Mesenchymal stem cell (in vitro differentiated cells and primary cell): ENCODE results near the gene TBX1.
"Not testable (repeated sequence)": the region's sequence is repeated elsewhere in the genome, so short reads cannot be mapped to it uniquely, and the experiment has no call there.

Source experiments
- DNase-seq: peaks from one replicate; pipeline ENCODE4 v3.0.0-alpha.2; 2013
- H2AFZ ChIP-seq: one replicate; pipeline ENCODE4 v1.6.1; 2013; ENCODE audit warnings: low read depth, mild to moderate bottlenecking, control low read depth, inconsistent platforms, low read length, moderate library complexity
- H2AK5ac ChIP-seq: 2 replicates; pipeline ENCODE4 v1.6.1; 2013; ENCODE audit warnings: low read length, moderate library complexity, mild to moderate bottlenecking, inconsistent platforms; ENCODE audit not compliant: severe bottlenecking
- H2BK120ac ChIP-seq: one replicate; pipeline ENCODE4 v1.6.1; 2013; ENCODE audit warnings: low read depth, mild to moderate bottlenecking, inconsistent platforms, low read length, moderate library complexity
- H2BK12ac ChIP-seq, 2 experiments: one replicate each; pipeline ENCODE4 v1.6.1; 2013; ENCODE audit warnings: inconsistent platforms in 2 of 2, low read length in 2 of 2, mild to moderate bottlenecking in 2 of 2, moderate library complexity in 2 of 2, control low read depth in 1 of 2
- H2BK15ac ChIP-seq: one replicate; pipeline ENCODE4 v1.6.1; 2013; ENCODE audit warnings: mild to moderate bottlenecking, low read depth, inconsistent platforms; ENCODE audit not compliant: poor library complexity, severe bottlenecking
- H2BK5ac ChIP-seq: 2 replicates; pipeline ENCODE4 v1.6.1; 2013; ENCODE audit warnings: low read depth, mild to moderate bottlenecking, low read length, control low read depth, inconsistent platforms; ENCODE audit not compliant: poor library complexity, severe bottlenecking
- H3K14ac ChIP-seq, 2 experiments: one replicate each; pipeline ENCODE4 v1.6.1; 2013; ENCODE audit warnings: inconsistent platforms in 2 of 2, low read length in 2 of 2, control low read depth in 1 of 2, mild to moderate bottlenecking in 1 of 2, moderate library complexity in 1 of 2
- H3K18ac ChIP-seq, 2 experiments: one replicate each; pipeline ENCODE4 v1.6.1; 2013; ENCODE audit warnings: inconsistent platforms in 2 of 2, low read length in 2 of 2, control low read depth in 1 of 2, low read depth in 1 of 2, mild to moderate bottlenecking in 1 of 2
- H3K23ac ChIP-seq, 2 experiments: one replicate each; pipeline ENCODE4 v1.6.1; 2013; ENCODE audit warnings: inconsistent platforms in 2 of 2, low read length in 2 of 2, mild to moderate bottlenecking in 2 of 2, moderate library complexity in 2 of 2, control low read depth in 1 of 2
- H3K27ac ChIP-seq: 2 replicates; pipeline ENCODE4 v1.5.1; 2013; ENCODE audit warnings: mild to moderate bottlenecking, moderate library complexity, low read length, control low read depth, inconsistent platforms; ENCODE audit not compliant: poor library complexity, severe bottlenecking
- H3K27me3 ChIP-seq, 2 experiments: 2 replicates each; pipeline versions ENCODE4 v1.6.1 to v1.7.0; 2013; ENCODE audit warnings: low read length in 2 of 2, mild to moderate bottlenecking in 2 of 2, moderate library complexity in 2 of 2, control low read depth in 1 of 2, inconsistent platforms in 1 of 2; ENCODE audit not compliant: control insufficient read depth in 1 of 2, insufficient read depth in 1 of 2
- H3K36me3 ChIP-seq, 2 experiments: 2 replicates each; pipeline versions ENCODE4 v1.6.1 to v1.7.0; 2013; ENCODE audit warnings: low read length in 2 of 2, control low read depth in 1 of 2, inconsistent platforms in 1 of 2, low read depth in 1 of 2, mild to moderate bottlenecking in 1 of 2; ENCODE audit not compliant: insufficient read depth in 2 of 2, control insufficient read depth in 1 of 2
- H3K4ac ChIP-seq, 2 experiments: one replicate each; pipeline ENCODE4 v1.6.1; 2013; ENCODE audit warnings: inconsistent platforms in 2 of 2, low read length in 2 of 2, mild to moderate bottlenecking in 2 of 2, moderate library complexity in 2 of 2, control low read depth in 1 of 2, low read depth in 1 of 2
- H3K4me1 ChIP-seq: 2 replicates; pipeline ENCODE4 v1.6.1; 2013; ENCODE audit warnings: low read depth, low read length, control low read depth; ENCODE audit not compliant: control insufficient read depth, insufficient read depth
- H3K4me2 ChIP-seq: 2 replicates; pipeline ENCODE4 v1.6.1; 2013; ENCODE audit warnings: low read length, mild to moderate bottlenecking, inconsistent platforms; ENCODE audit not compliant: poor library complexity, severe bottlenecking
- H3K4me3 ChIP-seq, 2 experiments: 2 replicates each; pipeline versions ENCODE4 v1.5.1 to v1.7.0; 2013; ENCODE audit warnings: low read length in 2 of 2, mild to moderate bottlenecking in 2 of 2, control low read depth in 1 of 2, low read depth in 1 of 2; ENCODE audit not compliant: insufficient read depth in 1 of 2
- H3K79me1 ChIP-seq: replicated peaks from 2 replicates; pipeline ENCODE4 v1.6.1; 2013; ENCODE audit warnings: mild to moderate bottlenecking, control low read depth, low read length, inconsistent platforms; ENCODE audit not compliant: poor library complexity, severe bottlenecking
- H3K9ac ChIP-seq: 2 replicates; pipeline ENCODE4 v1.7.0; 2013; ENCODE audit warnings: mild to moderate bottlenecking, low read length, moderate library complexity
- H3K9me3 ChIP-seq: 2 replicates; pipeline ENCODE4 v1.7.0; 2013; ENCODE audit warnings: mild to moderate bottlenecking, low read length; ENCODE audit not compliant: control insufficient read depth
- H4K8ac ChIP-seq: one replicate; pipeline ENCODE4 v1.6.1; 2013; ENCODE audit warnings: inconsistent platforms, mild to moderate bottlenecking, low read length, moderate library complexity
- H4K91ac ChIP-seq: one replicate; pipeline ENCODE4 v1.6.1; 2013; ENCODE audit warnings: mild to moderate bottlenecking, low read length, inconsistent platforms
- WGBS: methylation state at CpG from one replicate; pipeline ENCODE4 v1.1.7; 2013; ENCODE audit warnings: mixed read lengths; 5-methylcytosine and 5-hydroxymethylcytosine counted together

The TBX1 gene

GRCh38 chr22:19789828-19790227 lies 29.2 kb downstream of the TBX1 start:
- H3K18ac ChIP-seq = no peak overlapping the region
- DNase-seq = no peak
- H3K9me3 ChIP-seq = peaks cover 8% of the 10 kb centered on the region
- no peak overlapping the region for H4K8ac ChIP-seq
- H2AK5ac ChIP-seq = no peak overlapping the region
- no peak overlapping the region for H2AFZ ChIP-seq
- no peak overlapping the region for H3K14ac ChIP-seq
- no peak overlapping the region for H3K4me3 ChIP-seq
- H2BK15ac ChIP-seq = no peak overlapping the region
- WGBS = 98% methylated on average over 6 of the region's 6 CpGs
- no peak overlapping the region for H3K23ac ChIP-seq
- no peak overlapping the region for H2BK120ac ChIP-seq
- H3K27me3 ChIP-seq = no peaks in the 10 kb centered on the region
- no peak overlapping the region for H3K27ac ChIP-seq
- H2BK12ac ChIP-seq = no peak overlapping the region
- H3K4me2 ChIP-seq = no peak overlapping the region
- no peak overlapping the region for H2BK5ac ChIP-seq
- H3K79me1 ChIP-seq = peaks cover 2% of the 10 kb centered on the region
- no peak overlapping the region for H3K9ac ChIP-seq
- H3K4me1 ChIP-seq = no peaks in the 10 kb centered on the region
- no peak overlapping the region for H4K91ac ChIP-seq
- H3K4ac ChIP-seq = no peak overlapping the region
- H3K36me3 ChIP-seq = peaks cover 0 to 25% of the 10 kb centered on the region in 2 experiments

GRCh38 chr22:19791243-19791642 lies 30.7 kb downstream of the TBX1 start:
- H3K14ac ChIP-seq = no peak overlapping the region
- H3K79me1 ChIP-seq = peaks cover 2% of the 10 kb centered on the region
- H4K91ac ChIP-seq = no peak overlapping the region

GRCh38 chr22:19791894-19792293 lies 31.3 kb downstream of the TBX1 start:
- peaks cover 8% of the 10 kb centered on the region for H3K9me3 ChIP-seq
- H3K79me1 ChIP-seq = peaks cover 2% of the 10 kb centered on the region
- H2AK5ac ChIP-seq = no peak overlapping the region
- H3K36me3 ChIP-seq = peaks cover 0 to 27% of the 10 kb centered on the region in 2 experiments
- no peak overlapping the region for H2BK15ac ChIP-seq
- H3K23ac ChIP-seq = no peak overlapping the region
- no peak overlapping the region for H3K14ac ChIP-seq
- H3K18ac ChIP-seq = no peak overlapping the region
- no peak overlapping the region for H4K91ac ChIP-seq
- no peak overlapping the region for H2BK12ac ChIP-seq
- H2BK5ac ChIP-seq = no peak overlapping the region
- no peak overlapping the region for H3K4me2 ChIP-seq
- no peak overlapping the region for H3K4me3 ChIP-seq
- no peaks in the 10 kb centered on the region for H3K27me3 ChIP-seq
- H2AFZ ChIP-seq = no peak overlapping the region
- no peak for DNase-seq
- H3K4me1 ChIP-seq = peaks cover 2% of the 10 kb centered on the region
- no peak overlapping the region for H3K27ac ChIP-seq
- H2BK120ac ChIP-seq = no peak overlapping the region
- no peak overlapping the region for H3K9ac ChIP-seq
- H3K4ac ChIP-seq = no peak overlapping the region
- H4K8ac ChIP-seq = no peak overlapping the region

More at GRCh38 chr22:19791243-19791642, 30.7 kb downstream of the TBX1 start:
- no peak for DNase-seq
- Histone ChIP-seq H2AFZ (no peak overlapping the region), H3K9me3 (peaks cover 8% of the 10 kb centered on the region), H2AK5ac (no peak overlapping the region), H3K4ac (no peak overlapping the region), H3K4me3 (no peak overlapping the region), H3K36me3 (peaks cover 0 to 25% of the 10 kb centered on the region in 2 experiments), H3K4me1 (no peaks in the 10 kb centered on the region), H2BK12ac (no peak overlapping the region), H2BK5ac (no peak overlapping the region), H3K18ac (no peak overlapping the region), H2BK15ac (no peak overlapping the region), H3K4me2 (no peak overlapping the region), H3K23ac (no peak overlapping the region), H3K27me3 (no peaks in the 10 kb centered on the region), H3K27ac (no peak overlapping the region), H2BK120ac (no peak overlapping the region), H3K9ac (no peak overlapping the region), H4K8ac (no peak overlapping the region)

- H4K91ac ChIP-seq = not testable (repeated sequence)
- whole genome bisulfite sequencing = 92% methylated on average over 13 of the region's 13 CpGs
These were observed 31.9 kb downstream of the TBX1 start for GRCh38 chr22:19792383-19792896.

More at GRCh38 chr22:19792383-19792896, 31.9 kb downstream of the TBX1 start:
- not testable (repeated sequence) for H3K4ac ChIP-seq, H4K8ac ChIP-seq, H3K27ac ChIP-seq, H2BK120ac ChIP-seq, H3K4me3 ChIP-seq, H3K9me3 ChIP-seq, H2BK5ac ChIP-seq, H3K14ac ChIP-seq, H2AFZ ChIP-seq, DNase-seq, H3K9ac ChIP-seq, H3K4me2 ChIP-seq, H2AK5ac ChIP-seq, H3K79me1 ChIP-seq, H3K4me1 ChIP-seq, H3K23ac ChIP-seq, H2BK15ac ChIP-seq, H2BK12ac ChIP-seq, H3K27me3 ChIP-seq, H3K18ac ChIP-seq
- H3K36me3 ChIP-seq = peaks cover 0 to 23% of the 10 kb centered on the region in 2 experiments
